HepG2 (cell line): Measurements from ENCODE around the gene STC2. TPM values are rescaled to one million over a fixed set of nuclear protein-coding genes. Genes with fewer than 3 reads are reported as not detected.
A peak's percentile ranks its signal among the peaks of the same experiment; 100 is the strongest.

Source experiments
- AHDC1 ChIP-seq: sonication (generic); formaldehyde crosslinking; IDR thresholded peaks from 2 replicates; pipeline ENCODE4 v1.5.1; 2020; ENCODE audit warnings: mild to moderate bottlenecking, missing genetic modification reagents, borderline replicate concordance
- ARNTL ChIP-seq: sonication (generic); formaldehyde crosslinking; IDR thresholded peaks from 2 replicates; pipeline ENCODE4 v1.4.0; 2020; ENCODE audit warnings: mild to moderate bottlenecking, missing genetic modification reagents
- BORCS8-MEF2B ChIP-seq: sonication (generic); formaldehyde crosslinking; IDR thresholded peaks from 2 replicates; pipeline ENCODE4 v1.8.0; 2022; ENCODE audit warnings: mild to moderate bottlenecking, missing genetic modification reagents
- PRDM4 ChIP-seq: sonication (generic); formaldehyde crosslinking; IDR thresholded peaks from 2 replicates; pipeline ENCODE4 v1.9.0; 2021; ENCODE audit warnings: missing genetic modification reagents, borderline replicate concordance
- SOX13 ChIP-seq, 3 experiments: fragments of 450-650 bp in 1 of 3; sonication (generic) in 1 of 3; formaldehyde crosslinking in 1 of 3; IDR thresholded peaks in 2 of 3; conservative IDR thresholded peaks in 1 of 3; 2 replicates each; pipeline versions ENCODE4 v1.5.0 to v1.6.1; 2016 to 2020; ENCODE audit warnings: antibody characterized with exemption in 1 of 3, mild to moderate bottlenecking in 1 of 3, missing compliant biosample characterization in 1 of 3, missing genetic modification reagents in 1 of 3, moderate library complexity in 1 of 3
- ZBTB8A ChIP-seq: sonication (generic); formaldehyde crosslinking; IDR thresholded peaks from 2 replicates; pipeline ENCODE4 v1.4.0; 2020; ENCODE audit warnings: mild to moderate bottlenecking, low read depth, missing genetic modification reagents, borderline replicate concordance
- ZNF280D ChIP-seq: sonication (generic); formaldehyde crosslinking; IDR thresholded peaks from 2 replicates; pipeline ENCODE4 v1.5.1; 2020; ENCODE audit warnings: mild to moderate bottlenecking, missing genetic modification reagents
- ZNF281 ChIP-seq: sonication (generic); formaldehyde crosslinking; IDR thresholded peaks from 2 replicates; pipeline ENCODE4 v1.4.0; 2020; ENCODE audit warnings: missing genetic modification reagents, borderline replicate concordance
- ZNF460 ChIP-seq: sonication (generic); formaldehyde crosslinking; IDR thresholded peaks from 2 replicates; pipeline ENCODE4 v1.5.1; 2020; ENCODE audit warnings: missing genetic modification reagents, mild to moderate bottlenecking, borderline replicate concordance
- ZNF484 ChIP-seq: sonication (generic); formaldehyde crosslinking; IDR thresholded peaks from 2 replicates; pipeline ENCODE4 v1.5.1; 2020; ENCODE audit warnings: mild to moderate bottlenecking, low read depth, missing genetic modification reagents, borderline replicate concordance
- ZNF883 ChIP-seq: sonication (generic); formaldehyde crosslinking; IDR thresholded peaks from 2 replicates; pipeline ENCODE4 v1.5.1; 2020; ENCODE audit warnings: mild to moderate bottlenecking, missing genetic modification reagents; ENCODE audit errors: not compliant biosample characterization
- polyA plus RNA-seq, 8 experiments: library from polyadenylated mRNA; depleted of rRNA in 3 of 8; stranded (reverse) in 7 of 8; unstranded in 1 of 8; fragments of >200 nt; fragmentation: Illumina TruSeq in 4 of 8; extraction: Trizol in 4 of 8; gene quantifications; 2 replicates each; pipeline versions ENCODE4 v1.2.1 to v1.2.3, GENCODE V29; 2011 to 2016; ENCODE audit warnings: low read depth in 4 of 8, missing spikeins in 1 of 8, mixed read lengths in 1 of 8; ENCODE audit not compliant: insufficient read depth in 1 of 8
- total RNA-seq, 5 experiments: library from RNA; depleted of rRNA; stranded (reverse); fragments of >200 nt; fragmentation: Illumina TruSeq; extraction: Trizol; gene quantifications; 2 replicates each; pipeline ENCODE4 v1.2.3, GENCODE V29; 2016; ENCODE audit warnings: low read depth in 1 of 5

STC2 gene
- total and polyA plus RNA-seq, 2 of the 13 experiments (the other 11 are each of a cell fraction or from before 2014, with no cell fraction given), result 27.1 to 69.2 TPM

- peak; percentile 96 for TF ChIP-seq ZNF281 (CRISPR knock-in tag)
- no peak for TF ChIP-seq ZBTB8A (CRISPR knock-in tag)
- TF ChIP-seq AHDC1, result peak; percentile 62
- TF ChIP-seq ZNF460 (CRISPR knock-in tag), result no peak
- TF ChIP-seq ZNF484 (CRISPR knock-in tag), result no peak
- no peak for TF ChIP-seq PRDM4
- TF ChIP-seq SOX13 (IDR thresholded peaks at IDR 0.05), result no peak
- peak in 1 of 2 experiments; percentile 13; a peak in 1 of 4 replicates for TF ChIP-seq SOX13 (CRISPR knock-in tag; conservative IDR thresholded peaks at IDR 0.05 in 1 of 2, IDR thresholded peaks at IDR 0.05 in 1 of 2)
- peak; percentile 78 for TF ChIP-seq ZNF883 (CRISPR knock-in tag)
- peak; percentile 94 for TF ChIP-seq ARNTL (CRISPR knock-in tag)
- TF ChIP-seq ZNF280D (CRISPR knock-in tag), result 0 out of 2 replicates have a peak, but pooled peaks have one; percentile 36
- TF ChIP-seq BORCS8-MEF2B (CRISPR knock-in tag), result no peak
These were observed 1.5 kb upstream of the STC2 start (continued) for GRCh38 chr5:173329491-173330337.
